ENCODE results near the gene CLIC3.

CLIC3 gene

DNA sequence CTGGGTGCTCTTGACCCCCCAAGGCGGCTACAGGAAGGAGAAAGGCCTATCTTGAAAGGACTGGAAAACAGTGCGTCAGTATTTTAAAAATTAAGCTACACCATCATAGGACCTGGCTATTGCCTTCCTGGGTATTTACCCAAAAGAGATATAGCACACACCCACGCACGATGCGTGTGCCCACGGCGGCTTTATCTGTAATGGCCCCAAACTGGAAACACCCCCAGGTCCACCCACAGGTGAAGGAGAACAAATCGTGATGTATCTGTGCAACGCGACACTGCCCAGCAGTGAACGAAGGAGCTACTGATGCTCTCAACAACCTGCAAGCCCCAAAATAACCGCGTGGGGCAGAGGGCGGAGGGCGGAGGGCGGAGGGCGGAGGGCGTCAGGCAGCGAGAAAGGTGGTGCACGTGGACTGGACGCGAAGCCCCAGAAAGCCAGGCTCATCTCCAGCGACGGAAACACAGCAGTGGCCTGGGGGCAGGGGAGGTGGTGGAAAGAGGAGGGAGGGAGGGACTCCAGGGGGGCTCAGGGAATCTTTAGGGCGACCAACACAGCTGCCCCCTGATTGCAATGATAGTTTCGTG lies 31.4 kb downstream of the CLIC3 start:
- no peak overlapping the region for H2AFZ ChIP-seq (ENCODE audit: low read depth, low read length)
- H3K9me3 ChIP-seq (ENCODE audit: insufficient read depth, low read length, severe bottlenecking), result no peaks in the 10 kb centered on the region
- no peak overlapping the region for H3K4me2 ChIP-seq (ENCODE audit: insufficient read depth, low read length)
- H3K4me1 ChIP-seq (ENCODE audit: insufficient read depth, low read length), result peaks cover 9% of the 10 kb centered on the region
- H3K27ac ChIP-seq (ENCODE audit: low read length), result no peak overlapping the region
- DNase-seq, result no peak
- H3K27me3 ChIP-seq (ENCODE audit: insufficient read depth, low read length, poor library complexity), result peaks cover 8% of the 10 kb centered on the region
- no peak overlapping the region for H3K9ac ChIP-seq (ENCODE audit: low read depth, low read length)
- H3K4me3 ChIP-seq (ENCODE audit: low read depth in 1 of 2, low read length in 2 of 2), result no peak overlapping the region
- TF ChIP-seq, protein P1, sequence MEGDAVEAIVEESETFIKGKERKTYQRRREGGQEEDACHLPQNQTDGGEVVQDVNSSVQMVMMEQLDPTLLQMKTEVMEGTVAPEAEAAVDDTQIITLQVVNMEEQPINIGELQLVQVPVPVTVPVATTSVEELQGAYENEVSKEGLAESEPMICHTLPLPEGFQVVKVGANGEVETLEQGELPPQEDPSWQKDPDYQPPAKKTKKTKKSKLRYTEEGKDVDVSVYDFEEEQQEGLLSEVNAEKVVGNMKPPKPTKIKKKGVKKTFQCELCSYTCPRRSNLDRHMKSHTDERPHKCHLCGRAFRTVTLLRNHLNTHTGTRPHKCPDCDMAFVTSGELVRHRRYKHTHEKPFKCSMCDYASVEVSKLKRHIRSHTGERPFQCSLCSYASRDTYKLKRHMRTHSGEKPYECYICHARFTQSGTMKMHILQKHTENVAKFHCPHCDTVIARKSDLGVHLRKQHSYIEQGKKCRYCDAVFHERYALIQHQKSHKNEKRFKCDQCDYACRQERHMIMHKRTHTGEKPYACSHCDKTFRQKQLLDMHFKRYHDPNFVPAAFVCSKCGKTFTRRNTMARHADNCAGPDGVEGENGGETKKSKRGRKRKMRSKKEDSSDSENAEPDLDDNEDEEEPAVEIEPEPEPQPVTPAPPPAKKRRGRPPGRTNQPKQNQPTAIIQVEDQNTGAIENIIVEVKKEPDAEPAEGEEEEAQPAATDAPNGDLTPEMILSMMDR (IDR thresholded peaks at IDR 0.05; ENCODE audit: borderline replicate concordance, extremely low read depth, low read length, poor library complexity, severe bottlenecking), result no peak
- TF ChIP-seq EZH2 (IDR thresholded peaks at IDR 0.05; ENCODE audit: borderline replicate concordance, low read depth, low read length, severe bottlenecking), result no peak
- H3K79me2 ChIP-seq (ENCODE audit: insufficient read depth, low read length), result no peaks in the 10 kb centered on the region
- H3K36me3 ChIP-seq (ENCODE audit: insufficient read depth, low read length), result no peaks in the 10 kb centered on the region
- H4K20me1 ChIP-seq (ENCODE audit: insufficient read depth, low read length), result no peaks in the 10 kb centered on the region
- ATAC-seq (ENCODE audit: insufficient read depth, low read depth), result no peak

DNA sequence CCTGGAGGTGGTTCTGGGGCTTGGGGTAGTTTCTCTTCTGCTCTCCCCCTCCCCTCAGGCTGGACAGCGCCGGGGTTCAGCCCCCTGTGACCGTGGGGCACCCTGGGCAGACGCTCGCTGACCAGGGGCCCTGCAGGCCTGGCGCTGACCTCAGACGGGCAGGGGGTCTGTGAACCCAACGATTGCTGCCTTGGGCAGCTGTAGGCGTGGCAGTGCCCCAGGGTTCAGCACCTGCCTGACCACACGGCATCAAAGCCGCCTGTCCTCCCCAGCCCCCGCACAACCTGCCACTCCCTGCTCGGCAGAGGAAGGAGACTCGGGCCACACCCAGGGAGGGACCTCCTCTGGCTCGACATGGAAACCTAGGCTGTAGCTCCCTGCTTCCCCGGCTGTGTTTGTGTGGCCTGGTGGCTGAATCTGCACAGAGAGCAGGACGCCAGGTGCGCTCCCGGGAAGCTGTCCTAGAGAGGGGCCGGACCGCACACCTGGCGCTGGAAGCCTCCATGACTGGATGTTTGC lies 32.1 kb downstream of the CLIC3 start:
- H3K27me3 ChIP-seq (ENCODE audit: insufficient read depth, low read length, poor library complexity), result peaks cover 8% of the 10 kb centered on the region
- TF ChIP-seq, protein P1 (IDR thresholded peaks at IDR 0.05; ENCODE audit: borderline replicate concordance, extremely low read depth, low read length, poor library complexity, severe bottlenecking), result no peak
- TF ChIP-seq EZH2 (IDR thresholded peaks at IDR 0.05; ENCODE audit: borderline replicate concordance, low read depth, low read length, severe bottlenecking), result no peak
- no peaks in the 10 kb centered on the region for H3K9me3 ChIP-seq (ENCODE audit: insufficient read depth, low read length, severe bottlenecking)
- H3K4me2 ChIP-seq (ENCODE audit: insufficient read depth, low read length), result no peak overlapping the region
- peaks cover 9% of the 10 kb centered on the region for H3K4me1 ChIP-seq (ENCODE audit: insufficient read depth, low read length)
- H4K20me1 ChIP-seq (ENCODE audit: insufficient read depth, low read length), result no peaks in the 10 kb centered on the region
- H3K79me2 ChIP-seq (ENCODE audit: insufficient read depth, low read length), result no peaks in the 10 kb centered on the region
- H3K4me3 ChIP-seq (ENCODE audit: low read depth in 1 of 2, low read length in 2 of 2), result no peak overlapping the region
- H3K9ac ChIP-seq (ENCODE audit: low read depth, low read length), result no peak overlapping the region
- DNase-seq (no peak), ATAC-seq (ENCODE audit: insufficient read depth, low read depth) (no peak)
- H2AFZ ChIP-seq (ENCODE audit: low read depth, low read length), result no peak overlapping the region
- no peak overlapping the region for H3K27ac ChIP-seq (ENCODE audit: low read length)
- no peaks in the 10 kb centered on the region for H3K36me3 ChIP-seq (ENCODE audit: insufficient read depth, low read length)

DNA sequence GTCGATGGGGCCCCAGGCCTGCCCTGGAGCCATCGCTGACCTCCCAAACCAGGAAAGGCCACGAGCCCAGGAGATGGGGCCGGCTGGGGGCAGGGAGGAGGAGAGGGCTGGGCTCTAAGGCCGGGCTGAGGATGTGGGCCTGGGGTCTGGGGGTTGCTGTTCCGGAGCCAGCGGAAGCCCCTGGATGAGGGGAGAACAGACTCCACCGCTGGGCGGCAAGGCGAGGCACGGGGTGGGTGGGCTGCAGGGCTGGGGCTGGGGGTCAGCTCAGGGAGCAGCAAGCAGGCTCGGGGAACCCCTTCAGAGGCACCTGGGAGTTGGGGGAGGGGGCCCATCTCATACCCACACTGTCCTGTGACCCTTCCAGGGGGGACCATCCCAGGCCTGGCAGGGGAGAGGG lies 32.6 kb downstream of the CLIC3 start:
- Histone ChIP-seq H3K4me3 (ENCODE audit: low read depth in 1 of 2, low read length in 2 of 2) (no peak overlapping the region), H3K36me3 (ENCODE audit: insufficient read depth, low read length) (no peaks in the 10 kb centered on the region), H3K27me3 (ENCODE audit: insufficient read depth, low read length, poor library complexity) (peaks cover 8% of the 10 kb centered on the region), H3K79me2 (ENCODE audit: insufficient read depth, low read length) (no peaks in the 10 kb centered on the region), H3K9me3 (ENCODE audit: insufficient read depth, low read length, severe bottlenecking) (no peaks in the 10 kb centered on the region), H4K20me1 (ENCODE audit: insufficient read depth, low read length) (no peaks in the 10 kb centered on the region), H3K27ac (ENCODE audit: low read length) (no peak overlapping the region), H2AFZ (ENCODE audit: low read depth, low read length) (no peak overlapping the region), H3K4me1 (ENCODE audit: insufficient read depth, low read length) (peaks cover 9% of the 10 kb centered on the region), H3K4me2 (ENCODE audit: insufficient read depth, low read length) (no peak overlapping the region), H3K9ac (ENCODE audit: low read depth, low read length) (no peak overlapping the region)
- TF ChIP-seq EZH2 (IDR thresholded peaks at IDR 0.05; ENCODE audit: borderline replicate concordance, low read depth, low read length, severe bottlenecking), result no peak
- TF ChIP-seq, protein P1 (IDR thresholded peaks at IDR 0.05; ENCODE audit: borderline replicate concordance, extremely low read depth, low read length, poor library complexity, severe bottlenecking), result no peak
- DNase-seq (no peak), ATAC-seq (ENCODE audit: insufficient read depth, low read depth) (no peak)

Measured in DND-41 (cell line).